IMR-90 (cell line): ENCODE results near the gene PRLH. TPM values are rescaled to one million over a fixed set of nuclear protein-coding genes. Genes with fewer than 3 reads are reported as not detected.

Experiments used
- ATAC-seq: fragments of 200-7000 bp; cut with Tn5 transposase; 2 replicates; pipeline ENCODE4 v1.9.1; 2020; ENCODE audit warnings: low read depth, mild to moderate bottlenecking, moderate library complexity
- BruUV-seq: library from RNA; stranded (reverse); fragments of 400-500 nt; replicated peaks from 2 replicates; lab custom pipeline; 2021; lab: Mats Ljungman, UMichigan
- CTCF ChIA-PET: fragments of 300-600 bp; formaldehyde crosslinking; extraction: SDS; loops from one replicate; lab custom pipeline; 2021; ENCODE audit warnings: antibody characterized with exemption; lab: Yijun Ruan, JAX
- POLR2A ChIA-PET: fragments of 300-600 bp; sonication (Branson Sonifier 250); formaldehyde crosslinking; loops from one replicate; lab custom pipeline; 2022; ENCODE audit warnings: antibody characterized with exemption; ENCODE audit not compliant: unreplicated experiment; lab: Charles Lee
- DNase-seq: peaks from one replicate; pipeline ENCODE4 v3.0.0; 2013
- H2AFZ ChIP-seq: replicated peaks from 2 replicates; pipeline ENCODE3; 2013; ENCODE audit warnings: low read length, mild to moderate bottlenecking; ENCODE audit not compliant: poor library complexity
- H2AK5ac ChIP-seq: 2 replicates; pipeline ENCODE4 v1.6.1; 2013; ENCODE audit warnings: low read depth, low read length, inconsistent platforms
- H2AK9ac ChIP-seq: replicated peaks from 2 replicates; pipeline ENCODE3; 2013; ENCODE audit warnings: mild to moderate bottlenecking, low read depth, low read length, moderate library complexity; ENCODE audit not compliant: poor library complexity
- H2BK120ac ChIP-seq: 2 replicates; pipeline ENCODE4 v1.6.1; 2013; ENCODE audit warnings: low read depth, low read length, inconsistent platforms
- H2BK15ac ChIP-seq: 3 replicates; pipeline ENCODE4 v1.6.1; 2013; ENCODE audit warnings: low read depth, low read length, inconsistent platforms
- H2BK20ac ChIP-seq: 2 replicates; pipeline ENCODE4 v1.6.1; 2013; ENCODE audit warnings: low read depth, mild to moderate bottlenecking, inconsistent platforms, low read length, moderate library complexity
- H2BK5ac ChIP-seq: 2 replicates; pipeline ENCODE4 v1.6.1; 2013; ENCODE audit warnings: mild to moderate bottlenecking, low read depth, low read length, inconsistent platforms; ENCODE audit not compliant: poor library complexity, severe bottlenecking
- H3K14ac ChIP-seq: replicated peaks from 2 replicates; pipeline ENCODE4 v1.6.1; 2013; ENCODE audit warnings: low read depth, low read length, inconsistent platforms
- H3K18ac ChIP-seq: 2 replicates; pipeline ENCODE4 v1.6.1; 2013; ENCODE audit warnings: low read depth, low read length, control low read depth
- H3K23ac ChIP-seq: 2 replicates; pipeline ENCODE4 v1.6.1; 2013; ENCODE audit warnings: low read depth, low read length, inconsistent platforms
- H3K27ac ChIP-seq: 2 replicates; pipeline ENCODE4 v1.5.1; 2013; ENCODE audit warnings: mild to moderate bottlenecking, control low read depth, low read length; ENCODE audit not compliant: insufficient read depth
- H3K27me3 ChIP-seq: 2 replicates; pipeline ENCODE4 v1.6.1; 2013; ENCODE audit warnings: low read length; ENCODE audit not compliant: control insufficient read depth, insufficient read depth
- H3K36me3 ChIP-seq: 2 replicates; pipeline ENCODE4 v1.6.1; 2013; ENCODE audit warnings: low read length, mixed read lengths; ENCODE audit not compliant: control insufficient read depth, insufficient read depth
- H3K4ac ChIP-seq: 2 replicates; pipeline ENCODE4 v1.6.1; 2013; ENCODE audit warnings: low read depth, low read length, inconsistent platforms
- H3K4me1 ChIP-seq: 2 replicates; pipeline ENCODE4 v1.6.1; 2013; ENCODE audit warnings: low read length, mixed read lengths; ENCODE audit not compliant: control insufficient read depth, insufficient read depth
- H3K4me2 ChIP-seq: 2 replicates; pipeline ENCODE4 v1.6.1; 2013; ENCODE audit warnings: low read depth, mild to moderate bottlenecking, control low read depth, low read length, moderate library complexity
- H3K4me3 ChIP-seq: 2 replicates; pipeline ENCODE4 v1.5.1; 2013; ENCODE audit warnings: low read depth, mild to moderate bottlenecking, control low read depth, low read length, moderate library complexity; ENCODE audit not compliant: insufficient read depth
- H3K56ac ChIP-seq: 2 replicates; pipeline ENCODE4 v1.6.1; 2013; ENCODE audit warnings: low read length, inconsistent platforms; ENCODE audit not compliant: insufficient read depth; ENCODE audit errors: extremely low read depth
- H3K79me1 ChIP-seq, 2 experiments: 2 replicates each; pipeline ENCODE4 v1.6.1; 2013; ENCODE audit warnings: low read length in 2 of 2, inconsistent platforms in 1 of 2, low read depth in 1 of 2
- H3K9ac ChIP-seq: 2 replicates; pipeline ENCODE4 v1.6.1; 2013; ENCODE audit warnings: low read depth, low read length, control low read depth
- H3K9me1 ChIP-seq: 2 replicates; pipeline ENCODE4 v1.6.1; 2013; ENCODE audit warnings: low read length, inconsistent platforms; ENCODE audit not compliant: insufficient read depth
- H3K9me3 ChIP-seq: 2 replicates; pipeline ENCODE4 v1.6.1; 2013; ENCODE audit warnings: low read length; ENCODE audit not compliant: control insufficient read depth, insufficient read depth
- H4K20me1 ChIP-seq: 2 replicates; pipeline ENCODE4 v1.6.1; 2013; ENCODE audit warnings: low read length, inconsistent platforms; ENCODE audit not compliant: insufficient read depth
- H4K5ac ChIP-seq: 2 replicates; pipeline ENCODE4 v1.6.1; 2013; ENCODE audit warnings: mild to moderate bottlenecking, low read depth, low read length, control low read depth
- H4K8ac ChIP-seq, 2 experiments: 2 replicates each; pipeline ENCODE4 v1.6.1; 2013; ENCODE audit warnings: low read depth in 2 of 2, low read length in 2 of 2, control low read depth in 1 of 2, inconsistent platforms in 1 of 2
- H4K91ac ChIP-seq: 2 replicates; pipeline ENCODE4 v1.6.1; 2013; ENCODE audit warnings: low read depth, low read length, inconsistent platforms; ENCODE audit not compliant: insufficient read depth
- MAZ ChIP-seq: IDR thresholded peaks from 2 replicates; pipeline ENCODE4 v1.6.1; 2012; ENCODE audit warnings: low read depth, mild to moderate bottlenecking, low read length, improper control_type of control experiment, moderate library complexity, borderline replicate concordance
- WGBS, 2 experiments: methylation state at CpG; one replicate each; pipeline versions ENCODE4 v1.1.5 to v1.1.7; 2013; ENCODE audit warnings: missing lambda C conversion rate in 2 of 2; ENCODE audit not compliant: insufficient read length in 1 of 2; ENCODE audit errors: extremely low coverage in 2 of 2; 5-methylcytosine and 5-hydroxymethylcytosine counted together
- dilution Hi-C: fragments of 300-500 bp; cut with HindIII; formaldehyde crosslinking; loops from one replicate; pipeline ENCODE4 v1.14.3; 2018; ENCODE audit warnings: low sequenced_read_pairs; ENCODE audit not compliant: unreplicated experiment
- in situ Hi-C: fragments of 300-500 bp; cut with MboI; formaldehyde crosslinking; loops from 3 replicates; pipeline ENCODE4 v1.14.3; 2019; ENCODE audit warnings: low sequenced_read_pairs, inconsistent platforms, mixed read lengths
- intact Hi-C: fragments of 100-400 bp; cut with micrococcal nuclease; formaldehyde crosslinking; loops from 2 replicates; pipeline ENCODE4 v1.10.0; 2022
- polyA plus RNA-seq, 3 experiments: library from polyadenylated mRNA; depleted of rRNA; stranded (reverse); fragments of >200 nt; gene quantifications; 2 replicates each; pipeline ENCODE4 v1.2.3, GENCODE V29; 2012; ENCODE audit warnings: low replicate concordance in 1 of 3
- total RNA-seq: library from RNA; depleted of rRNA; stranded (reverse); fragments of >200 nt; gene quantifications from 2 replicates; pipeline ENCODE4 v1.2.3, GENCODE V29; 2012

Gene PRLH
- total and polyA plus RNA-seq, 2 of the 4 experiments (the other 2 are of a cell fraction): not detected

DNA sequence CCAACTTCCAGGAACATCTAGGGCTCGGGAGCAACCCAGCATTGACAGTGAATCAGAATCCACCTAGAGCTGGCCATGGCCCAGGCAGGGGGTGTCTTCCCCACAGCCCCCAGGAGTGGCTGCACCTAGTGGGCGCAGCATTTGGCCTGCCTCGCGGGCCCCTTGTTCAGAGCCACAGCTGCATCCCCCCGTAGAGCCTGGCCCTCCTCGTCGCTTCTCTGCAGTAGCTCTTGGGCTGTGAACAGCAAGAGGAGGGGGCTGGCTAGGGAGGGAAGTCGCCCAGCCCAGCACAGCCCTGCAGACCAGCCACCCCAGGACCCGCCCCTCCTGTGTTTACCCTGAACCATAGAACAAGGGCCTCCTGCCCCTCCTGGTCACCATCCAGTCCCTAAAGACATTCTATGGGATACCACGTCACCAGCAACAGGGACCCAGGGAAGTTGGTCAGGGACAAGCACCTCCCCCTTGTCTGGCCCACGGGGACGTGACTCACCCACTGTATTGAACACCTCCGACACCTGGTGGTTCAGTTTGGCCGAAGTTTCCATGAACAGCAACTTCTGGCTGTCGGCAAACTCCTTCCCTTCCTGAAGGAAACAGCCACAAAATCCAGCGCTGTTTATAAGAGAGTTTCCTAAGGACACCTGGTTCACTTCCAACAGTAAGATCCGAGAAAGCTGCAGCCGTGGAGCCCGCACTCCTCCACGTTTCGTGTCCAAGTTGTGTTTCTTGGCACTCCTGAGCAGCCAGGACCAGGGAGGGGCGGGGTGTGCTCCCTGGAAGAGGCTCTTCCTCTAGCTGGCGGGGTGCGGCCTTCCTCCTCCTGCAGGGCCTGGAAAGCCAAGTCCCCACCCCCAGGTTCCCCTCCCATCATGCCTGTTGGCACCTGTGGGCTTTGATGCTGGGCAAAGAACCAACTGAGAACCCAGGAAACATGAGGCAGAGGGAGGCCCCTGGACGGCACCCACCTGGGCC, 8.8 kb downstream of the PRLH start:
- no peak for TF ChIP-seq MAZ
- DNase-seq (no peak), ATAC-seq (no peak)
- H2AK9ac ChIP-seq: peak overlapping the region; percentile 13
- no TSS peak for BruUV-seq
- POLR2A ChIA-PET: no interaction called here
- H3K56ac ChIP-seq: no peak overlapping the region
- no peak overlapping the region for H4K8ac ChIP-seq
- intact Hi-C loops (no loop called here), in situ Hi-C loops (loop anchor here (5.0 to 25.0 kb wide), 4 partner anchors 160 to 1238 kb away; partner anchors contain the start of gene COL6A3), dilution Hi-C loops (no loop called here)
- no peak overlapping the region for H2AK5ac ChIP-seq
- H2AFZ ChIP-seq: no peak overlapping the region
- H3K4me1 ChIP-seq: peaks cover 7% of the 10 kb centered on the region; the same call in 1 of the 2 replicates
- H4K91ac ChIP-seq: no peak overlapping the region
- H2BK5ac ChIP-seq: no peak overlapping the region
- no peaks in the 10 kb centered on the region for H3K9me1 ChIP-seq
- 62% methylated on average over 6 of the region's 25 CpGs; no CpG with 5 or more reads in 1 of the 2 experiments for WGBS, 2 experiments
- no peak overlapping the region for H2BK120ac ChIP-seq
- H3K4me2 ChIP-seq: no peak overlapping the region
- H3K4me3 ChIP-seq: no peak overlapping the region
- no peaks in the 10 kb centered on the region for H3K9me3 ChIP-seq
- no peaks in the 10 kb centered on the region for H3K36me3 ChIP-seq
- no peaks in the 10 kb centered on the region for H4K20me1 ChIP-seq
- H2BK15ac ChIP-seq: no peak overlapping the region
- no peak overlapping the region for H2BK20ac ChIP-seq
- H4K5ac ChIP-seq: no peak overlapping the region
- H3K23ac ChIP-seq: no peak overlapping the region
- H3K27me3 ChIP-seq: peaks cover 4% of the 10 kb centered on the region; the same call in 1 of the 2 replicates
- H3K18ac ChIP-seq: no peak overlapping the region
- no peak overlapping the region for H3K4ac ChIP-seq
- no peak overlapping the region for H3K9ac ChIP-seq
- H3K79me1 ChIP-seq: peaks cover 0 to 8% of the 10 kb centered on the region in 2 experiments; a peak in 1 of 4 replicates
- H3K14ac ChIP-seq: no peak overlapping the region
- H3K27ac ChIP-seq: no peak overlapping the region
- CTCF ChIA-PET: no interaction called here
